Ovary (tissue), 9 donors: ENCODE results near the gene ABCG1. TPM values are rescaled to one million over a fixed set of nuclear protein-coding genes. Genes with fewer than 3 reads are reported as not detected.
A peak's percentile ranks its signal among the peaks of the same experiment; 100 is the strongest.

Experiments used
- DNase-seq, 5 donors: peaks; one replicate each; pipeline ENCODE4 v3.0.0-alpha.2; 2019 to 2020
- H3K27ac ChIP-seq, 2 donors: fragments of 200-600 bp; one replicate each; pipeline versions ENCODE4 v1.5.1 to v1.8.0; 2019 to 2022
- H3K27me3 ChIP-seq: fragments of 200-600 bp; one replicate; pipeline ENCODE4 v1.8.0; 2022
- H3K36me3 ChIP-seq: fragments of 200-600 bp; sonication (generic); one replicate; pipeline ENCODE4 v1.5.1; 2019
- H3K4me1 ChIP-seq: one replicate; pipeline ENCODE4 v1.8.1; 2013; ENCODE audit warnings: mild to moderate bottlenecking, moderate library complexity; ENCODE audit not compliant: insufficient read depth
- H3K4me3 ChIP-seq: fragments of 200-600 bp; sonication (generic); one replicate; pipeline ENCODE4 v1.5.1; 2017
- H3K9me3 ChIP-seq, 2 donors: fragments of 200-600 bp in 1 of 2; sonication (generic) in 1 of 2; one replicate each; pipeline versions ENCODE4 v1.5.1 to v1.8.1; 2013 to 2019; ENCODE audit warnings: mild to moderate bottlenecking in 1 of 2, moderate library complexity in 1 of 2
- CTCF ChIP-seq, 3 donors: fragments of 450-650 bp in 2 of 3; fragments of 200-600 bp in 1 of 3; IDR thresholded peaks; one replicate each; pipeline versions ENCODE4 v1.5.1 to v1.8.0; 2016 to 2022; ENCODE audit warnings: antibody characterized with exemption in 3 of 3, mild to moderate bottlenecking in 1 of 3
- EP300 ChIP-seq: sonication (generic); formaldehyde crosslinking; IDR thresholded peaks from one replicate; pipeline ENCODE4 v1.6.1; 2017; ENCODE audit warnings: antibody characterized with exemption
- POLR2A ChIP-seq: fragments of 450-650 bp; IDR thresholded peaks from one replicate; pipeline ENCODE4 v1.6.1; 2017; ENCODE audit warnings: antibody characterized with exemption, mild to moderate bottlenecking, moderate library complexity
- WGBS, 3 donors: extraction: QIAGEN DNeasy Blood & Tissue Kit in 1 of 3; methylation state at CpG; one replicate each; pipeline versions ENCODE4 v1.1.5 to v1.1.7; 2013 to 2017; 5-methylcytosine and 5-hydroxymethylcytosine counted together
- intact Hi-C, 4 donors: fragments of 100-400 bp; cut with DNase I; formaldehyde crosslinking; loops; one replicate each; pipeline versions ENCODE4 v1.11.0 to v1.15.1; 2022 to 2023
- polyA plus RNA-seq, 2 donors: library from polyadenylated mRNA; stranded (reverse); fragments of 200-250 nt in 1 of 2; fragments of 350-450 nt in 1 of 2; fragmentation: Illumina TruSeq in 1 of 2; extraction: RNeasy Lipid Tissue Mini Kit (QIAGEN cat#74804) in 1 of 2; gene quantifications; one replicate each; pipeline ENCODE4 v1.2.3, GENCODE V29; 2013 to 2014
- total RNA-seq, 7 donors: library from RNA; depleted of rRNA in 2 of 7; stranded (reverse); fragments of >200 nt in 2 of 7; fragmentation: NEBNext Ultra II Directional in 3 of 7; extraction: Animal tissue kit (Norgen Biotek cat#: 25700) in 3 of 7; gene quantifications; one replicate each; pipeline versions ENCODE4 v1.1.0 to v1.2.4, GENCODE V29; 2016 to 2023
- donor health status: DM: no; HTN: no; CAD: no; lungs with moderate emphysema.
- donor health status: DM: no; HTN: no; CAD: no.
- donor health status: Bipolar disorder and iron deficiency.
- donor health status: DM: yes; HTN: yes; CAD: no.
- donor health status: DM: no; HTN: no; CAD: no.
- donor health status: DM: yes; HTN: yes; CAD: no.

The ABCG1 gene
- total and polyA plus RNA-seq, 9 donors = 4.3 to 14.9 (median 5.8) TPM

DNA sequence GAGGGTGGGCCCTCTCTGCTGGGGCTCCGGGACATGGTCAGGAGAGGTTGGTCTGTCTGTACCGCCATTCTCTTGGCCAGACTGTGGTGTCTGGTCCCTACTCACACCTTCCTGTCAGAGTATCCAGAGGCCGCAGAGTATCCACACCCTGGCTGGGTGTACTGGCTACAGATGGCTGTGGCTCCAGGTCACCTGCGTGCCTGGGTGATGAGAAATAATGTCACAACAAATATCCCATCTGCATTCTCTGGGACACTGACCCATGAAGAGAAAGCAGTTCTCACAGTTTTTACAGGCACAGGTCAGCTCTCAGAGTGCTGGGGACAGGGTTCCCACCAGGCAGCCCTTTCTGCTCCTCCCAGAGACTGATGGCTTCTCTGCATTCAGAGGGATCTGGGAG is 37.4 kb downstream of the ABCG1 start:
- Histone ChIP-seq H3K27me3 (no peaks in the 10 kb centered on the region), H3K27ac (no peak overlapping the region), H3K4me3 (no peak overlapping the region), H3K36me3 (no peaks in the 10 kb centered on the region), H3K9me3 (no peaks in the 10 kb centered on the region), H3K4me1 (peaks cover 3% of the 10 kb centered on the region)
- DNase-seq = no peak
- intact Hi-C loops = no loop called here
- no peak for TF ChIP-seq POLR2A
- TF ChIP-seq CTCF (IDR thresholded peaks at IDR 0.05) = no peak
- 93 to 97% (median 93%) methylated on average over 4 of the region's 4 CpGs for WGBS, 3 donors

DNA sequence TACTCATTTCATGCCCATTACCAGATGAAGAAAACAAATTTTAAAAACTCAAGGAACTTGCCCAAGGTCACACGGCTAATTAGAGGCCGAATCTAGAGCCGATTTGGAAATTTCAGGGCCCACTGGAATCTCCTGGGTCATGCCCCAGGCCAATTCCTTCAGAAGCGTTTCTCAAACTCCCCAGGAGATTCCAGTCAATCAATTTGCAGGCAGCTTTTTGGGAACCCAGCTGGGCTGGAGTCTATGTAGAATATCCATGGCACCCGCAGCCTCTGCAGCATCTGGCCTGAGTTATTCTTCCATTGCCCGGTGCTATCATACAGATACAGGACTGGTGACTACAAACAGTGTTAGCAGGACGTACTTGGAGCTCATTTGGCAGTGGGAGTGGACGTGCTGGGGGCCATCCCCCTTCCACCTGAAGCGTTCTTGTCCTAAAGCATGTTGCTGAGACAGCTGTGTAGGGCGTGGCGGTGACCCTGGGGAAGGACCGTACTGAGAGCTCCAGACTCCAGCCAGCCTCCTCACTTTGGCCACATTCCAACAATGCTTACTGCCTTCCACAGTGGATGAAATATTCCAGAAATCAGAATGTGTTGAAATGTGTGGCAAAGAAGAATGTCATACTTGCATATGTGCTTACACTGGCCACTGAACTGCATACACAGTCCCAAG is 38.3 kb downstream of the ABCG1 start:
- intact Hi-C loops = no loop called here
- TF ChIP-seq POLR2A (no peak), EP300 (no peak), CTCF (IDR thresholded peaks at IDR 0.05) (no peak)
- no peaks in the 10 kb centered on the region for H3K9me3 ChIP-seq
- H3K27ac ChIP-seq = no peak overlapping the region
- no peaks in the 10 kb centered on the region for H3K36me3 ChIP-seq
- H3K4me1 ChIP-seq = peaks cover 3% of the 10 kb centered on the region
- H3K4me3 ChIP-seq = no peak overlapping the region
- WGBS, 3 donors = 36 to 48% (median 40%) methylated on average over 12 of the region's 12 CpGs
- DNase-seq = no peak
- H3K27me3 ChIP-seq = no peaks in the 10 kb centered on the region

GRCh38 chr21:42258150-42258884 is 39.4 kb downstream of the ABCG1 start:
- no peaks in the 10 kb centered on the region for H3K27me3 ChIP-seq
- peak; percentile 28 to 63 (median 45) for DNase-seq
- peaks cover 3% of the 10 kb centered on the region for H3K4me1 ChIP-seq
- intact Hi-C loops = no loop called here
- no peak overlapping the region for H3K27ac ChIP-seq
- no peaks in the 10 kb centered on the region for H3K36me3 ChIP-seq
- TF ChIP-seq CTCF (IDR thresholded peaks at IDR 0.05) (peak in 1 of 3 donors; percentile 26), EP300 (no peak)
- H3K9me3 ChIP-seq = no peaks in the 10 kb centered on the region
- no peak overlapping the region for H3K4me3 ChIP-seq
- WGBS, 3 donors = 27 to 34% (median 29%) methylated on average over 4 of the region's 4 CpGs

DNA sequence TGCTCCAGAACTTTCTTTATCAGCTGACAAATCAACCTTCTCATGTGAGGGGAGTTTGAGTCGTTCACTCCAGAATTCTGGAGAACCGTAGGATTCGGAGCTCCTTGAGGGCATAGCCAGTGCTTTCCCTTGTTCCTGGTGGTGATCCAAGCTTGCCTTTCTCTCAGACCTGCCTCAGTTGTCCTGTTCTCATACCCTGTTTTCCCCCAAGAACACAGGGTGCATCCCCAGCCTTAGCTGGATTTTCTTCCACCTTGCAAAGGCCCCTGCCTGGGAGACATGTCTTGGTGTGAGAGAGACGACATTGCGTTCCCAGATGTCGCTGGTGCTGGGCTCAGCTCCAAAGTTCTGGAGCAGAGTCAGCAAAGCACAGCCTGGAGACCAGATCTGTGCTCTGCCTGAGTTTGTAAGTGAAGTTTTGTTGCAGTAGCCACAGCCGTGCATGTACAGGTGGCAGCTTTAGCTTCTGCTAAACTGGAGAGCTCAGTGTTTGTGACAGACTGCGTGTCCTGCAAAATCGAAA is 40.0 kb downstream of the ABCG1 start:
- Histone ChIP-seq H3K27ac (no peak overlapping the region), H3K27me3 (no peaks in the 10 kb centered on the region), H3K36me3 (no peaks in the 10 kb centered on the region), H3K4me3 (no peak overlapping the region), H3K9me3 (no peaks in the 10 kb centered on the region), H3K4me1 (peaks cover 3% of the 10 kb centered on the region)
- DNase-seq = no peak
- WGBS, 3 donors = 68 to 73% (median 73%) methylated on average over 9 of the region's 9 CpGs
- TF ChIP-seq CTCF (IDR thresholded peaks at IDR 0.05) = no peak
- TF ChIP-seq POLR2A = no peak
- TF ChIP-seq EP300 = no peak
- intact Hi-C loops = no loop called here
